HS-27A (cell line): ENCODE results near the gene PRCD.

Experiments
- DNase-seq: peaks from one replicate; pipeline ENCODE4 v3.0.0-alpha.2; 2012; ENCODE audit warnings: low read depth, missing footprints

PRCD gene

GRCh38 chr17:76570877-76571471 is 31.1 kb downstream of the PRCD start:
- no peak for DNase-seq

- no peak for DNase-seq
Measured at GRCh38 chr17:76572201-76572910, 32.5 kb downstream of the PRCD start.

GRCh38 chr17:76573096-76573495 is 33.3 kb downstream of the PRCD start:
- no peak for DNase-seq

- DNase-seq, result no peak
Measured at GRCh38 chr17:76574166-76574565, 34.3 kb downstream of the PRCD start.

- DNase-seq, result no peak
Measured at GRCh38 chr17:76575570-76575969, 35.7 kb downstream of the PRCD start.

GRCh38 chr17:76576189-76576588 is 36.3 kb downstream of the PRCD start:
- DNase-seq, result no peak

GRCh38 chr17:76577876-76578275 is 38.0 kb downstream of the PRCD start:
- no peak for DNase-seq

GRCh38 chr17:76578376-76578775 is 38.5 kb downstream of the PRCD start:
- DNase-seq, result no peak

- no peak for DNase-seq
Measured at GRCh38 chr17:76579281-76579680, 39.4 kb downstream of the PRCD start.

- no peak for DNase-seq
Measured at GRCh38 chr17:76581515-76581914, 41.7 kb downstream of the PRCD start.

- no peak for DNase-seq
Measured at GRCh38 chr17:76582660-76583059, 42.8 kb downstream of the PRCD start.

- DNase-seq, result no peak
Measured at GRCh38 chr17:76584427-76585032, 44.7 kb downstream of the PRCD start.

- no peak for DNase-seq
Measured at GRCh38 chr17:76585033-76585648, 45.3 kb downstream of the PRCD start.

GRCh38 chr17:76585649-76586593 is 46.1 kb downstream of the PRCD start, which contains the start of gene ST6GALNAC2:
ST6GALNAC2 (minus strand) TSS chr17:76585860; CDS start chr17:76585808, 52 bp downstream.
- no peak for DNase-seq

- DNase-seq, result no peak
Measured at GRCh38 chr17:76586741-76587487, 47.1 kb downstream of the PRCD start.

GRCh38 chr17:76588182-76588581 is 48.3 kb downstream of the PRCD start:
- no peak for DNase-seq

GRCh38 chr17:76593384-76593826 is 53.6 kb downstream of the PRCD start:
- no peak for DNase-seq

GRCh38 chr17:76593959-76594358 is 54.1 kb downstream of the PRCD start:
- DNase-seq, result no peak

- DNase-seq, result no peak
Measured at GRCh38 chr17:76594690-76595089, 54.8 kb downstream of the PRCD start.
